Left ventricle myocardium inferior (tissue), 1 donor: ENCODE measurements around the gene DMXL2. TPM values are rescaled to one million over a fixed set of nuclear protein-coding genes. Genes with fewer than 3 reads are reported as not detected.

Source experiments
- DNase-seq: peaks from one replicate; pipeline ENCODE4 v3.0.0-alpha.2; 2020
- H3K27ac ChIP-seq: fragments of 200-600 bp; replicated peaks from 2 replicates; pipeline ENCODE4 v1.8.0; 2021
- H3K27me3 ChIP-seq: fragments of 200-600 bp; 2 replicates; pipeline ENCODE4 v1.8.0; 2021; ENCODE audit warnings: low read depth
- H3K36me3 ChIP-seq: fragments of 200-600 bp; 2 replicates; pipeline ENCODE4 v1.8.0; 2021
- H3K4me1 ChIP-seq: fragments of 200-600 bp; 2 replicates; pipeline ENCODE4 v1.8.0; 2021
- H3K4me3 ChIP-seq: fragments of 200-600 bp; 2 replicates; pipeline ENCODE4 v1.8.0; 2021; ENCODE audit warnings: mild to moderate bottlenecking, moderate library complexity
- H3K9me3 ChIP-seq: fragments of 200-600 bp; replicated peaks from 2 replicates; pipeline ENCODE4 v1.8.0; 2021
- CTCF ChIP-seq: fragments of 200-600 bp; IDR thresholded peaks from 2 replicates; pipeline ENCODE4 v1.8.0; 2021; ENCODE audit warnings: antibody characterized with exemption, mild to moderate bottlenecking, borderline replicate concordance
- intact Hi-C: fragments of 100-400 bp; cut with micrococcal nuclease; formaldehyde crosslinking; loops from one replicate; pipeline ENCODE4 v1.11.0; 2022
- total RNA-seq: library from RNA; stranded (reverse); fragmentation: NEBNext Ultra II Directional; extraction: Animal tissue kit (Norgen Biotek cat#: 25700); gene quantifications from one replicate; pipeline ENCODE4 v1.2.1, GENCODE V29; 2021
- donor health status: DM: no; HTN: yes; CAD: no; lungs with severe emphysema.

The DMXL2 gene
- total RNA-seq, 1 donor from 2014 or later, result 7.4 TPM

GRCh38 chr15:51561271-51561670 lies 61.3 kb downstream of the DMXL2 start:
- intact Hi-C loops, result no loop called here
- no peaks in the 10 kb centered on the region for H3K4me1 ChIP-seq
- no peaks in the 10 kb centered on the region for H3K27me3 ChIP-seq
- H3K4me3 ChIP-seq, result no peak overlapping the region
- H3K27ac ChIP-seq, result no peak overlapping the region
- no peaks in the 10 kb centered on the region for H3K36me3 ChIP-seq
- no peak for TF ChIP-seq CTCF
- no peak for DNase-seq
- H3K9me3 ChIP-seq, result no peaks in the 10 kb centered on the region

GRCh38 chr15:51558876-51559275 lies 63.7 kb downstream of the DMXL2 start:
- H3K36me3 ChIP-seq, result no peaks in the 10 kb centered on the region

GRCh38 chr15:51558411-51558810 lies 64.2 kb downstream of the DMXL2 start:
- TF ChIP-seq CTCF, result no peak
- H3K4me3 ChIP-seq, result no peak overlapping the region

More at GRCh38 chr15:51558876-51559275, 63.7 kb downstream of the DMXL2 start:
- no peak for TF ChIP-seq CTCF
- Histone ChIP-seq H3K27me3 (no peaks in the 10 kb centered on the region), H3K4me1 (no peaks in the 10 kb centered on the region), H3K4me3 (no peak overlapping the region), H3K27ac (no peak overlapping the region), H3K9me3 (no peaks in the 10 kb centered on the region)
- no peak for DNase-seq
- intact Hi-C loops, result no loop called here

GRCh38 chr15:51550841-51551240 lies 71.7 kb downstream of the DMXL2 start:
- Histone ChIP-seq H3K9me3 (no peaks in the 10 kb centered on the region), H3K4me1 (no peaks in the 10 kb centered on the region), H3K36me3 (no peaks in the 10 kb centered on the region), H3K27me3 (no peaks in the 10 kb centered on the region), H3K4me3 (no peak overlapping the region), H3K27ac (no peak overlapping the region)
- DNase-seq, result no peak
- no peak for TF ChIP-seq CTCF
- intact Hi-C loops, result no loop called here

More at GRCh38 chr15:51558411-51558810, 64.2 kb downstream of the DMXL2 start:
- H3K36me3 ChIP-seq, result no peaks in the 10 kb centered on the region
- no peaks in the 10 kb centered on the region for H3K27me3 ChIP-seq
- no peaks in the 10 kb centered on the region for H3K4me1 ChIP-seq
- intact Hi-C loops, result no loop called here
- H3K27ac ChIP-seq, result no peak overlapping the region
- no peaks in the 10 kb centered on the region for H3K9me3 ChIP-seq
- no peak for DNase-seq

GRCh38 chr15:51547656-51548055 lies 74.9 kb downstream of the DMXL2 start:
- Histone ChIP-seq H3K4me3 (no peak overlapping the region), H3K27ac (no peak overlapping the region), H3K9me3 (no peaks in the 10 kb centered on the region), H3K36me3 (peaks cover 4% of the 10 kb centered on the region), H3K27me3 (no peaks in the 10 kb centered on the region), H3K4me1 (no peaks in the 10 kb centered on the region)
- no peak for TF ChIP-seq CTCF
- DNase-seq, result no peak
- intact Hi-C loops, result no loop called here
